Skeletal muscle cell (primary cell): ENCODE data around the gene HIGD1A.

Experiments used
- DNase-seq: peaks from one replicate; pipeline ENCODE4 v3.0.0-alpha.2; 2010; ENCODE audit warnings: low read depth
- H3K4me3 ChIP-seq: 2 replicates; pipeline ENCODE4 v1.5.1; 2011; ENCODE audit warnings: low read depth, mild to moderate bottlenecking, control low read depth, low read length, moderate library complexity

Gene HIGD1A

GRCh38 chr3:42804106-42804830 is at the start of gene HIGD1A:
Gene HIGD1A (minus strand): TSS chr3:42804490. CDS start chr3:42794253, 10,237 bp downstream.
- peak; percentile 86 for DNase-seq

GRCh38 chr3:42853739-42854302 is 49.5 kb upstream of the HIGD1A start:
- DNase-seq, result no peak
- no peak overlapping the region for H3K4me3 ChIP-seq

More at GRCh38 chr3:42804106-42804830, at the start of gene HIGD1A:
- H3K4me3 ChIP-seq, result peak within 1 kb of the TSS; percentile 93

- H3K4me3 ChIP-seq, result no peak overlapping the region
- no peak for DNase-seq
Observed at GRCh38 chr3:42853056-42853455, 48.8 kb upstream of the HIGD1A start.

GRCh38 chr3:42852441-42852840 is 48.2 kb upstream of the HIGD1A start:
- H3K4me3 ChIP-seq, result no peak overlapping the region
- DNase-seq, result no peak

- no peak overlapping the region for H3K4me3 ChIP-seq
- DNase-seq, result no peak
Observed at GRCh38 chr3:42851228-42851834, 47.0 kb upstream of the HIGD1A start.

GRCh38 chr3:42850263-42850662 is 46.0 kb upstream of the HIGD1A start:
- DNase-seq, result no peak
- no peak overlapping the region for H3K4me3 ChIP-seq

- H3K4me3 ChIP-seq, result no peak overlapping the region
- DNase-seq, result no peak
Observed at GRCh38 chr3:42849017-42849416, 44.7 kb upstream of the HIGD1A start.

- DNase-seq, result no peak
- no peak overlapping the region for H3K4me3 ChIP-seq
Observed at GRCh38 chr3:42847731-42848130, 43.4 kb upstream of the HIGD1A start.

- DNase-seq, result no peak
- no peak overlapping the region for H3K4me3 ChIP-seq
Observed at GRCh38 chr3:42846685-42847522, 42.6 kb upstream of the HIGD1A start.

- no peak for DNase-seq
- H3K4me3 ChIP-seq, result no peak overlapping the region
Observed at GRCh38 chr3:42844815-42845214, 40.5 kb upstream of the HIGD1A start.

GRCh38 chr3:42844412-42844713 is 40.1 kb upstream of the HIGD1A start:
- no peak overlapping the region for H3K4me3 ChIP-seq
- DNase-seq, result no peak

- no peak overlapping the region for H3K4me3 ChIP-seq
- DNase-seq, result no peak
Observed at GRCh38 chr3:42843713-42844411, 39.6 kb upstream of the HIGD1A start.

- DNase-seq, result no peak
- H3K4me3 ChIP-seq, result no peak overlapping the region
Observed at GRCh38 chr3:42841332-42841731, 37.0 kb upstream of the HIGD1A start.

- DNase-seq, result no peak
- H3K4me3 ChIP-seq, result peak overlapping the region; percentile 17
Observed at GRCh38 chr3:42839616-42840015, 35.3 kb upstream of the HIGD1A start.

GRCh38 chr3:42838571-42838970 is 34.3 kb upstream of the HIGD1A start:
- no peak for DNase-seq
- H3K4me3 ChIP-seq, result no peak overlapping the region

- no peak overlapping the region for H3K4me3 ChIP-seq
- no peak for DNase-seq
Observed at GRCh38 chr3:42836150-42837123, 32.1 kb upstream of the HIGD1A start.

GRCh38 chr3:42831321-42831713 is 27.0 kb upstream of the HIGD1A start:
- DNase-seq, result no peak
- H3K4me3 ChIP-seq, result no peak overlapping the region

GRCh38 chr3:42830437-42831320 is 26.4 kb upstream of the HIGD1A start:
- H3K4me3 ChIP-seq, result no peak overlapping the region
- DNase-seq, result no peak
